ENCODE measurements around the gene CRAMP1.

CRAMP1 gene

GRCh38 chr16:1654505-1655268 lies 42.5 kb downstream of the CRAMP1 start:
- peak overlapping the region in 5 of 21 experiments; percentile 0 to 64 (median 29) for H3K27ac ChIP-seq

GRCh38 chr16:1655269-1655807 lies 43.2 kb downstream of the CRAMP1 start:
- Histone ChIP-seq H3K27ac (peak overlapping the region in 4 of 21 experiments; percentile 0 to 64 (median 18)), H3K4me3 (no peak overlapping the region)

More at GRCh38 chr16:1654505-1655268, 42.5 kb downstream of the CRAMP1 start:
- no peak overlapping the region for H3K4me3 ChIP-seq

- Histone ChIP-seq H3K27ac (no peak overlapping the region), H3K4me3 (no peak overlapping the region)
Observed at GRCh38 chr16:1655909-1656807, 44.0 kb downstream of the CRAMP1 start.

GRCh38 chr16:1656808-1657617 lies 44.9 kb downstream of the CRAMP1 start:
- no peak overlapping the region for H3K4me3 ChIP-seq
- H3K27ac ChIP-seq, result no peak overlapping the region

GRCh38 chr16:1657841-1658240 lies 45.7 kb downstream of the CRAMP1 start:
- no peak overlapping the region for H3K4me3 ChIP-seq
- no peak overlapping the region for H3K27ac ChIP-seq

- no peak overlapping the region for H3K4me3 ChIP-seq
- H3K27ac ChIP-seq, result no peak overlapping the region
Observed at GRCh38 chr16:1659031-1659430, 46.9 kb downstream of the CRAMP1 start.

- Histone ChIP-seq H3K4me3 (no peak overlapping the region), H3K27ac (no peak overlapping the region)
Observed at GRCh38 chr16:1661826-1662225, 49.7 kb downstream of the CRAMP1 start.

GRCh38 chr16:1662543-1662942 lies 50.4 kb downstream of the CRAMP1 start:
- Histone ChIP-seq H3K4me3 (no peak overlapping the region), H3K27ac (no peak overlapping the region)

- H3K4me3 ChIP-seq, result no peak overlapping the region
- no peak overlapping the region for H3K27ac ChIP-seq
Observed at GRCh38 chr16:1665829-1666228, 53.7 kb downstream of the CRAMP1 start.

- no peak overlapping the region for H3K27ac ChIP-seq
- no peak overlapping the region for H3K4me3 ChIP-seq
Observed at GRCh38 chr16:1666316-1666715, 54.2 kb downstream of the CRAMP1 start.

- no peak overlapping the region for H3K27ac ChIP-seq
- H3K4me3 ChIP-seq, result no peak overlapping the region
Observed at GRCh38 chr16:1667271-1667670, 55.1 kb downstream of the CRAMP1 start.

- no peak overlapping the region for H3K4me3 ChIP-seq
Observed at GRCh38 chr16:1667916-1668315, 55.8 kb downstream of the CRAMP1 start.

GRCh38 chr16:1668612-1669319 lies 56.6 kb downstream of the CRAMP1 start:
- no peak overlapping the region for H3K27ac ChIP-seq
- no peak overlapping the region for H3K4me3 ChIP-seq

More at GRCh38 chr16:1667916-1668315, 55.8 kb downstream of the CRAMP1 start:
- no peak overlapping the region for H3K27ac ChIP-seq

- H3K27ac ChIP-seq, result no peak overlapping the region
- no peak overlapping the region for H3K4me3 ChIP-seq
Observed at GRCh38 chr16:1669698-1670097, 57.5 kb downstream of the CRAMP1 start.

- no peak overlapping the region for H3K27ac ChIP-seq
- H3K4me3 ChIP-seq, result no peak overlapping the region
Observed at GRCh38 chr16:1670371-1670770, 58.2 kb downstream of the CRAMP1 start.

- Histone ChIP-seq H3K4me3 (no peak overlapping the region), H3K27ac (no peak overlapping the region)
Observed at GRCh38 chr16:1670866-1671265, 58.7 kb downstream of the CRAMP1 start.

- H3K4me3 ChIP-seq, result no peak overlapping the region
- H3K27ac ChIP-seq, result no peak overlapping the region
Observed at GRCh38 chr16:1673424-1674151, 61.4 kb downstream of the CRAMP1 start.

- Histone ChIP-seq H3K4me3 (no peak overlapping the region), H3K27ac (no peak overlapping the region)
Observed at GRCh38 chr16:1674306-1674705, 62.1 kb downstream of the CRAMP1 start.
